Breast epithelium (tissue), 4 donors: Measurements from ENCODE around the gene CACNA2D3. TPM values are rescaled to one million over a fixed set of nuclear protein-coding genes. Genes with fewer than 3 reads are reported as not detected.

Source experiments
- DNase-seq, 2 donors: peaks; one replicate each; pipeline ENCODE4 v3.0.0-alpha.2; 2019; ENCODE audit warnings: low spot score in 2 of 2
- H3K27ac ChIP-seq, 2 donors: fragments of 200-600 bp; sonication (generic) in 1 of 2; one replicate each; pipeline ENCODE4 v1.5.1; 2016 to 2019; ENCODE audit warnings: mild to moderate bottlenecking in 1 of 2
- H3K27me3 ChIP-seq, 2 donors: fragments of 200-600 bp; sonication (generic) in 1 of 2; one replicate each; pipeline versions ENCODE4 v1.5.1 to v1.6.0; 2017 to 2019; ENCODE audit warnings: control low read depth in 1 of 2, mild to moderate bottlenecking in 1 of 2
- H3K36me3 ChIP-seq: fragments of 200-600 bp; one replicate; pipeline ENCODE4 v1.5.1; 2019
- H3K4me1 ChIP-seq, 2 donors: fragments of 200-600 bp; sonication (generic); one replicate each; pipeline ENCODE4 v1.5.1; 2016 to 2019; ENCODE audit warnings: control low read depth in 1 of 2
- H3K4me3 ChIP-seq, 3 donors: fragments of 200-600 bp; sonication (generic); 1 replicate in 2 of 3; 2 replicates in 1 of 3; pipeline ENCODE4 v1.5.1; 2016 to 2019; ENCODE audit warnings: mild to moderate bottlenecking in 3 of 3, moderate library complexity in 2 of 3
- H3K9me3 ChIP-seq, 2 donors: fragments of 200-600 bp; sonication (generic) in 1 of 2; one replicate each; pipeline ENCODE4 v1.5.1; 2016 to 2019; ENCODE audit warnings: control low read depth in 1 of 2
- CTCF ChIP-seq, 3 donors: fragments of 450-650 bp; IDR thresholded peaks; one replicate each; pipeline ENCODE4 v1.5.1; 2016 to 2017; ENCODE audit warnings: antibody characterized with exemption in 3 of 3, mild to moderate bottlenecking in 3 of 3, moderate library complexity in 3 of 3
- POLR2A ChIP-seq: fragments of 450-650 bp; IDR thresholded peaks from one replicate; pipeline ENCODE4 v1.6.1; 2016; ENCODE audit warnings: antibody characterized with exemption, mild to moderate bottlenecking, moderate library complexity
- POLR2AphosphoS5 ChIP-seq, 3 donors: sonication (generic); formaldehyde crosslinking; IDR thresholded peaks; one replicate each; pipeline ENCODE4 v1.6.1; 2017; ENCODE audit warnings: antibody characterized with exemption in 3 of 3
- intact Hi-C: fragments of 100-400 bp; cut with DNase I; formaldehyde crosslinking; loops from one replicate; pipeline ENCODE4 v1.15.1; 2023; ENCODE audit warnings: low total_unique reads
- total RNA-seq, 3 donors: library from RNA; depleted of rRNA; stranded (reverse); fragments of >200 nt; gene quantifications; one replicate each; pipeline ENCODE4 v1.1.0, GENCODE V29; 2016

Gene CACNA2D3
- total RNA-seq, 3 donors from 2014 or later = 0.59 to 3.4 (median 2.3) TPM

GRCh38 chr3:54604495-54604894, 482.1 kb downstream of the CACNA2D3 start:
- no peaks in the 10 kb centered on the region for H3K9me3 ChIP-seq
- intact Hi-C loops = loop anchor here (5.0 kb wide), 1 partner anchor 1108 kb away; no protein-coding TSS in a partner anchor
- H3K27ac ChIP-seq = no peak overlapping the region
- TF ChIP-seq CTCF (IDR thresholded peaks at IDR 0.05) (no peak), POLR2AphosphoS5 (IDR thresholded peaks at IDR 0.05) (no peak), POLR2A (no peak)
- H3K4me1 ChIP-seq = no peaks in the 10 kb centered on the region
- H3K27me3 ChIP-seq = no peaks in the 10 kb centered on the region
- H3K4me3 ChIP-seq = no peak overlapping the region
- H3K36me3 ChIP-seq = no peaks in the 10 kb centered on the region
- no peak for DNase-seq

GRCh38 chr3:54608041-54608440, 485.7 kb downstream of the CACNA2D3 start:
- H3K4me3 ChIP-seq = no peak overlapping the region
- no peaks in the 10 kb centered on the region for H3K4me1 ChIP-seq
- intact Hi-C loops = no loop called here
- H3K27ac ChIP-seq = no peak overlapping the region
- no peaks in the 10 kb centered on the region for H3K36me3 ChIP-seq
- H3K9me3 ChIP-seq = no peaks in the 10 kb centered on the region
- TF ChIP-seq POLR2A = no peak
- TF ChIP-seq POLR2AphosphoS5 (IDR thresholded peaks at IDR 0.05) = no peak
- no peak for TF ChIP-seq CTCF (IDR thresholded peaks at IDR 0.05)
- H3K27me3 ChIP-seq = no peaks in the 10 kb centered on the region
- no peak for DNase-seq

GRCh38 chr3:54619053-54619452, 496.7 kb downstream of the CACNA2D3 start:
- Histone ChIP-seq H3K9me3 (no peaks in the 10 kb centered on the region), H3K4me3 (no peak overlapping the region), H3K27me3 (no peaks in the 10 kb centered on the region), H3K27ac (no peak overlapping the region), H3K36me3 (no peaks in the 10 kb centered on the region), H3K4me1 (no peaks in the 10 kb centered on the region)
- no peak for DNase-seq
- intact Hi-C loops = no loop called here
- TF ChIP-seq POLR2AphosphoS5 (IDR thresholded peaks at IDR 0.05) (no peak), POLR2A (no peak), CTCF (IDR thresholded peaks at IDR 0.05) (no peak)

GRCh38 chr3:54619531-54619930, 497.2 kb downstream of the CACNA2D3 start:
- H3K9me3 ChIP-seq = no peaks in the 10 kb centered on the region
- H3K27ac ChIP-seq = no peak overlapping the region
- no peak for TF ChIP-seq CTCF (IDR thresholded peaks at IDR 0.05)
- no peak for TF ChIP-seq POLR2A
- TF ChIP-seq POLR2AphosphoS5 (IDR thresholded peaks at IDR 0.05) = no peak
- intact Hi-C loops = no loop called here
- no peaks in the 10 kb centered on the region for H3K36me3 ChIP-seq
- no peak overlapping the region for H3K4me3 ChIP-seq
- no peaks in the 10 kb centered on the region for H3K27me3 ChIP-seq
- no peaks in the 10 kb centered on the region for H3K4me1 ChIP-seq
- DNase-seq = no peak

GRCh38 chr3:54621184-54621583, 498.8 kb downstream of the CACNA2D3 start:
- H3K36me3 ChIP-seq = no peaks in the 10 kb centered on the region
- no peaks in the 10 kb centered on the region for H3K4me1 ChIP-seq

More at GRCh38 chr3:54621184-54621583, 498.8 kb downstream of the CACNA2D3 start:
- no peak for DNase-seq
- no peak for TF ChIP-seq CTCF (IDR thresholded peaks at IDR 0.05)
- no peaks in the 10 kb centered on the region for H3K9me3 ChIP-seq
- no peak overlapping the region for H3K27ac ChIP-seq
- intact Hi-C loops = no loop called here
- H3K27me3 ChIP-seq = no peaks in the 10 kb centered on the region
- no peak overlapping the region for H3K4me3 ChIP-seq
